HepG2 (cell line): ENCODE results near the gene MRPL14. TPM values are rescaled to one million over a fixed set of nuclear protein-coding genes. Genes with fewer than 3 reads are reported as not detected.

Experiments
- ETV6 ChIP-seq: sonication (generic); formaldehyde crosslinking; conservative IDR thresholded peaks from 2 replicates; pipeline ENCODE4 v1.4.0; 2020; ENCODE audit warnings: missing genetic modification reagents
- FOXA3 ChIP-seq: IDR thresholded peaks from 2 replicates; pipeline ENCODE4 v1.6.1; 2016; ENCODE audit warnings: missing genetic modification reagents, missing compliant biosample characterization
- FOXP4 ChIP-seq: sonication (generic); formaldehyde crosslinking; IDR thresholded peaks from 2 replicates; pipeline ENCODE4 v1.4.0; 2020; ENCODE audit warnings: missing genetic modification reagents
- IKZF5 ChIP-seq: IDR thresholded peaks from 2 replicates; pipeline ENCODE4 v1.6.1; 2018; ENCODE audit warnings: missing genetic modification reagents, mild to moderate bottlenecking, missing compliant biosample characterization
- MEIS1 ChIP-seq: sonication (generic); formaldehyde crosslinking; IDR thresholded peaks from 2 replicates; pipeline ENCODE4 v1.9.0; 2021; ENCODE audit warnings: mild to moderate bottlenecking, missing genetic modification reagents, moderate library complexity, borderline replicate concordance
- PHF5A ChIP-seq: IDR thresholded peaks from one replicate; pipeline ENCODE4 v1.6.1; 2018; ENCODE audit warnings: low read depth, missing genetic modification reagents; ENCODE audit not compliant: unreplicated experiment
- RCOR2 ChIP-seq: IDR thresholded peaks from 2 replicates; pipeline ENCODE4 v1.6.1; 2016; ENCODE audit warnings: missing biosample characterization, missing genetic modification reagents
- SNAPC4 ChIP-seq: sonication (generic); formaldehyde crosslinking; IDR thresholded peaks from 2 replicates; pipeline ENCODE4 v1.4.0; 2020; ENCODE audit warnings: mild to moderate bottlenecking, missing genetic modification reagents
- SYNCRIP ChIP-seq: fragments of 200-400 bp; formaldehyde crosslinking; IDR thresholded peaks from 2 replicates; pipeline ENCODE4 v1.6.1; 2018; ENCODE audit warnings: mild to moderate bottlenecking, low read depth, low read length; ENCODE audit not compliant: insufficient read depth
- ZBTB44 ChIP-seq: sonication (generic); formaldehyde crosslinking; IDR thresholded peaks from 2 replicates; pipeline ENCODE4 v1.4.0; 2020; ENCODE audit warnings: missing genetic modification reagents
- ZC3H13 ChIP-seq: sonication (generic); formaldehyde crosslinking; IDR thresholded peaks from 2 replicates; pipeline ENCODE4 v1.8.1; 2023; ENCODE audit warnings: mild to moderate bottlenecking, missing genetic modification reagents, moderate library complexity
- ZFP36 ChIP-seq: fragments of 150-350 bp; IDR thresholded peaks from 2 replicates; pipeline ENCODE4 v1.6.1; 2018; ENCODE audit warnings: borderline replicate concordance, low read length, low read depth; ENCODE audit not compliant: partially characterized antibody
- ZNF678 ChIP-seq: sonication (generic); formaldehyde crosslinking; IDR thresholded peaks from 2 replicates; pipeline ENCODE4 v1.4.0; 2020; ENCODE audit warnings: mild to moderate bottlenecking, missing genetic modification reagents
- ZNF703 ChIP-seq: sonication (generic); formaldehyde crosslinking; IDR thresholded peaks from 2 replicates; pipeline ENCODE4 v1.5.1; 2020; ENCODE audit warnings: missing genetic modification reagents, mild to moderate bottlenecking, moderate library complexity, borderline replicate concordance
- ZNF768 ChIP-seq: sonication (generic); formaldehyde crosslinking; IDR thresholded peaks from 2 replicates; pipeline ENCODE4 v1.4.0; 2020; ENCODE audit warnings: missing genetic modification reagents
- ZNF816 ChIP-seq: sonication (generic); formaldehyde crosslinking; IDR thresholded peaks from 2 replicates; pipeline ENCODE4 v1.8.0; 2022; ENCODE audit warnings: missing genetic modification reagents, mild to moderate bottlenecking, borderline replicate concordance
- ZSCAN29 ChIP-seq: sonication (generic); formaldehyde crosslinking; conservative IDR thresholded peaks from 2 replicates; pipeline ENCODE4 v1.4.0; 2020; ENCODE audit warnings: mild to moderate bottlenecking, missing genetic modification reagents
- ZSCAN9 ChIP-seq: IDR thresholded peaks from 2 replicates; pipeline ENCODE4 v1.6.1; 2016; ENCODE audit warnings: borderline replicate concordance
- ZZZ3 ChIP-seq: sonication (generic); formaldehyde crosslinking; IDR thresholded peaks from 2 replicates; pipeline ENCODE4 v1.4.0; 2020; ENCODE audit warnings: missing genetic modification reagents, mild to moderate bottlenecking, borderline replicate concordance
- polyA plus RNA-seq, 8 experiments: library from polyadenylated mRNA; depleted of rRNA in 3 of 8; stranded (reverse) in 7 of 8; unstranded in 1 of 8; fragments of >200 nt; fragmentation: Illumina TruSeq in 4 of 8; extraction: Trizol in 4 of 8; gene quantifications; 2 replicates each; pipeline versions ENCODE4 v1.2.1 to v1.2.3, GENCODE V29; 2011 to 2016; ENCODE audit warnings: low read depth in 4 of 8, missing spikeins in 1 of 8, mixed read lengths in 1 of 8; ENCODE audit not compliant: insufficient read depth in 1 of 8
- total RNA-seq, 5 experiments: library from RNA; depleted of rRNA; stranded (reverse); fragments of >200 nt; fragmentation: Illumina TruSeq; extraction: Trizol; gene quantifications; 2 replicates each; pipeline ENCODE4 v1.2.3, GENCODE V29; 2016; ENCODE audit warnings: low read depth in 1 of 5

MRPL14 gene
- total and polyA plus RNA-seq, 2 of the 13 experiments (the other 11 are each of a cell fraction or from before 2014, with no cell fraction given): 157 to 178 TPM

- TF ChIP-seq SNAPC4 (CRISPR knock-in tag): 0 out of 2 replicates have a peak, but pooled peaks have one; percentile 29
- peak; percentile 40; the same call in 1 of the 2 replicates for TF ChIP-seq ZSCAN9 (CRISPR knock-in tag)
- peak; percentile 70 for TF ChIP-seq PHF5A (CRISPR knock-in tag)
- peak; percentile 98 for TF ChIP-seq ZSCAN29
- TF ChIP-seq ZC3H13: no peak
- TF ChIP-seq FOXP4 (CRISPR knock-in tag): peak; percentile 96
- peak; percentile 42; the same call in 1 of the 2 replicates for TF ChIP-seq ZNF703 (CRISPR knock-in tag)
- peak; percentile 54; the same call in 1 of the 2 replicates for TF ChIP-seq ZNF768
- TF ChIP-seq IKZF5 (CRISPR knock-in tag): peak; percentile 99
- peak; percentile 84; the same call in 1 of the 2 replicates for TF ChIP-seq MEIS1 (CRISPR knock-in tag)
- TF ChIP-seq ETV6: no peak
- peak; percentile 100 for TF ChIP-seq RCOR2 (CRISPR knock-in tag)
- no peak for TF ChIP-seq ZBTB44 (CRISPR knock-in tag)
- no peak for TF ChIP-seq ZNF678 (CRISPR knock-in tag)
- TF ChIP-seq ZZZ3 (CRISPR knock-in tag): no peak
- TF ChIP-seq SYNCRIP: no peak
- peak; percentile 66 for TF ChIP-seq ZNF816 (CRISPR knock-in tag)
- no peak for TF ChIP-seq ZFP36
- TF ChIP-seq FOXA3: peak; percentile 97
Measured at GRCh38 chr6:44091981-44092884, 35.0 kb downstream of the MRPL14 start (continued).
